HepG2 (cell line): ENCODE results near the gene PDE4D. TPM values are rescaled to one million over a fixed set of nuclear protein-coding genes. Genes with fewer than 3 reads are reported as not detected.

Experiments used
- ATAC-seq: fragments of 200-7000 bp; cut with Tn5 transposase; 3 replicates; pipeline ENCODE4 v1.9.1; 2020; ENCODE audit warnings: mild to moderate bottlenecking, moderate library complexity
- BruUV-seq: library from RNA; stranded (reverse); fragments of 400-500 nt; replicated peaks from 2 replicates; lab custom pipeline; 2021; lab: Mats Ljungman, UMichigan
- CTCF ChIA-PET: fragments of 300-600 bp; formaldehyde crosslinking; extraction: SDS; loops from one replicate; lab custom pipeline; 2021; ENCODE audit warnings: low total read pairs, inconsistent platforms, low intra/inter-chr PET ratio; lab: Yijun Ruan, JAX
- POLR2A ChIA-PET: fragments of 350-600 bp; sonication (Branson Sonifier 250); formaldehyde crosslinking; loops from one replicate; lab custom pipeline; 2020; ENCODE audit warnings: antibody characterized with exemption, inconsistent platforms; lab: Yijun Ruan, JAX
- DNase-seq: peaks from one replicate; pipeline ENCODE4 v3.0.0-alpha.2; 2015; ENCODE audit warnings: low spot score
- FAIRE-seq: peaks from 3 replicates; lab custom pipeline; 2011; peaks lifted over from hg19 to GRCh38; lab: Jason Lieb, UNC
- H2AFZ ChIP-seq: one replicate; pipeline ENCODE4 v1.6.1; 2011; ENCODE audit warnings: low read length, inconsistent platforms
- H3K27ac ChIP-seq: fragments of 300-600 bp; 3 replicates; pipeline ENCODE4 v1.8.0; 2011; ENCODE audit warnings: mixed run types, mild to moderate bottlenecking, mixed read lengths, low read length, inconsistent platforms; ENCODE audit not compliant: insufficient read depth; ENCODE audit errors: extremely low read length
- H3K27me3 ChIP-seq, 2 experiments: fragments of 200-600 bp in 1 of 2; 2 replicates in 1 of 2; 3 replicates in 1 of 2; pipeline versions ENCODE4 v1.6.0 to v1.8.0; 2011; ENCODE audit warnings: low read length in 2 of 2, mild to moderate bottlenecking in 2 of 2, moderate library complexity in 2 of 2, inconsistent platforms in 1 of 2; ENCODE audit not compliant: insufficient read depth in 2 of 2, control insufficient read depth in 1 of 2
- H3K36me3 ChIP-seq, 2 experiments: fragments of 200-600 bp in 1 of 2; replicated peaks in 1 of 2; 2 replicates in 1 of 2; 3 replicates in 1 of 2; pipeline versions ENCODE4 v1.5.1 to v1.8.0; 2011; ENCODE audit warnings: low read length in 2 of 2, inconsistent platforms in 1 of 2; ENCODE audit not compliant: insufficient read depth in 2 of 2, control insufficient read depth in 1 of 2
- H3K4me1 ChIP-seq: 2 replicates; pipeline ENCODE4 v1.5.1; 2012; ENCODE audit warnings: low read length, inconsistent platforms; ENCODE audit not compliant: insufficient read depth
- H3K4me2 ChIP-seq: 2 replicates; pipeline ENCODE4 v1.6.0; 2011; ENCODE audit warnings: low read depth, low read length, inconsistent platforms
- H3K4me3 ChIP-seq, 3 experiments: fragments of 200-600 bp in 1 of 3; sonication (generic), shearing (Covaris generic) in 1 of 3; replicated peaks in 1 of 3; 2 replicates each; pipeline ENCODE4 v1.5.1; 2011 to 2016; ENCODE audit warnings: low read length in 3 of 3, inconsistent platforms in 2 of 3, low read depth in 2 of 3, mild to moderate bottlenecking in 2 of 3, control low read depth in 1 of 3, mixed read lengths in 1 of 3; ENCODE audit not compliant: insufficient read depth in 1 of 3
- H3K79me2 ChIP-seq: one replicate; pipeline ENCODE4 v1.6.1; 2011; ENCODE audit warnings: low read length, inconsistent platforms; ENCODE audit not compliant: insufficient read depth
- H3K9ac ChIP-seq: 2 replicates; pipeline ENCODE4 v1.6.0; 2011; ENCODE audit warnings: mild to moderate bottlenecking, low read depth, low read length, inconsistent platforms; ENCODE audit not compliant: insufficient read depth
- H3K9me3 ChIP-seq: 2 replicates; pipeline ENCODE4 v1.5.1; 2012; ENCODE audit warnings: mild to moderate bottlenecking, low read length
- H4K20me1 ChIP-seq: 2 replicates; pipeline ENCODE4 v1.6.0; 2011; ENCODE audit warnings: inconsistent platforms, mild to moderate bottlenecking, low read length, moderate library complexity; ENCODE audit not compliant: insufficient read depth
- BHLHE40 ChIP-seq: IDR thresholded peaks from 2 replicates; pipeline ENCODE4 v1.6.1; 2011; ENCODE audit warnings: low read length, improper control_type of control experiment
- GATA4 ChIP-seq: sonication (generic); IDR thresholded peaks from 2 replicates; pipeline ENCODE4 v1.6.1; 2016; ENCODE audit warnings: antibody characterized with exemption, low read depth, borderline replicate concordance
- GATAD1 ChIP-seq: IDR thresholded peaks from 2 replicates; pipeline ENCODE4 v1.6.1; 2016; ENCODE audit warnings: missing genetic modification reagents, missing compliant biosample characterization
- KDM5A ChIP-seq: fragments of 200-600 bp; sonication (generic); IDR thresholded peaks from 2 replicates; pipeline ENCODE4 v1.7.0; 2018; ENCODE audit warnings: antibody characterized with exemption, mild to moderate bottlenecking, low read length, borderline replicate concordance
- YEATS2 ChIP-seq: sonication (generic); formaldehyde crosslinking; IDR thresholded peaks from 2 replicates; pipeline ENCODE4 v1.4.0; 2020; ENCODE audit warnings: missing genetic modification reagents, borderline replicate concordance
- ZNF546 ChIP-seq: sonication (generic); formaldehyde crosslinking; conservative IDR thresholded peaks from 2 replicates; pipeline ENCODE4 v1.8.1; 2023; ENCODE audit warnings: mild to moderate bottlenecking, missing genetic modification reagents
- WGBS: methylation state at CpG from one replicate; pipeline ENCODE4 v1.1.6; 2017; ENCODE audit warnings: low lambda C conversion rate; 5-methylcytosine and 5-hydroxymethylcytosine counted together
- in situ Hi-C: cut with HindIII; loops from 2 replicates; pipeline ENCODE4 v1.10.0; 2017; ENCODE audit warnings: low pct_unique_long_range_greater_than_20kb; ENCODE audit not compliant: extremely low pct_ligation_motif_present
- intact Hi-C: fragments of 100-400 bp; cut with micrococcal nuclease; formaldehyde crosslinking; loops from one replicate; pipeline ENCODE4 v1.10.0; 2022; ENCODE audit not compliant: unreplicated experiment
- polyA plus RNA-seq, 8 experiments: library from polyadenylated mRNA; depleted of rRNA in 3 of 8; stranded (reverse) in 7 of 8; unstranded in 1 of 8; fragments of >200 nt; fragmentation: Illumina TruSeq in 4 of 8; extraction: Trizol in 4 of 8; gene quantifications; 2 replicates each; pipeline versions ENCODE4 v1.2.1 to v1.2.3, GENCODE V29; 2011 to 2016; ENCODE audit warnings: low read depth in 4 of 8, missing spikeins in 1 of 8, mixed read lengths in 1 of 8; ENCODE audit not compliant: insufficient read depth in 1 of 8
- total RNA-seq, 5 experiments: library from RNA; depleted of rRNA; stranded (reverse); fragments of >200 nt; fragmentation: Illumina TruSeq; extraction: Trizol; gene quantifications; 2 replicates each; pipeline ENCODE4 v1.2.3, GENCODE V29; 2016; ENCODE audit warnings: low read depth in 1 of 5

Gene PDE4D
- total and polyA plus RNA-seq, 2 of the 13 experiments (the other 11 are each of a cell fraction or from before 2014, with no cell fraction given) = 7.0 to 12.2 TPM

GRCh38 chr5:59483971-59484472 is 409.5 kb downstream of the PDE4D start:
- no peak for FAIRE-seq
- no peaks in the 10 kb centered on the region for H3K36me3 ChIP-seq

GRCh38 chr5:59479086-59479485 is 414.4 kb downstream of the PDE4D start:
- intact Hi-C loops (no loop called here), in situ Hi-C loops (no loop called here)
- no peak for DNase-seq
- H3K4me3 ChIP-seq = no peak overlapping the region
- H2AFZ ChIP-seq = no peak overlapping the region
- H3K4me1 ChIP-seq = no peaks in the 10 kb centered on the region
- H3K9me3 ChIP-seq = no peaks in the 10 kb centered on the region
- CTCF ChIA-PET = no interaction called here
- no peaks in the 10 kb centered on the region for H3K79me2 ChIP-seq
- WGBS = 76% methylated on average over 2 of the region's 2 CpGs
- no peaks in the 10 kb centered on the region for H4K20me1 ChIP-seq
- BruUV-seq = no TSS peak
- POLR2A ChIA-PET = no interaction called here
- no peak for ATAC-seq
- H3K36me3 ChIP-seq = no peaks in the 10 kb centered on the region
- no peak overlapping the region for H3K4me2 ChIP-seq
- H3K27me3 ChIP-seq = no peaks in the 10 kb centered on the region
- FAIRE-seq = no peak
- no peak overlapping the region for H3K27ac ChIP-seq
- H3K9ac ChIP-seq = no peak overlapping the region
- TF ChIP-seq GATA4 (no peak), YEATS2 (CRISPR knock-in tag) (no peak), ZNF546 (CRISPR knock-in tag) (no peak), GATAD1 (no peak), KDM5A (no peak)
- TF ChIP-seq, all 625 proteins: peak for 0

More at GRCh38 chr5:59483971-59484472, 409.5 kb downstream of the PDE4D start:
- Histone ChIP-seq H3K9ac (no peak overlapping the region), H3K4me3 (no peak overlapping the region), H3K4me1 (no peaks in the 10 kb centered on the region), H3K27ac (no peak overlapping the region), H3K4me2 (no peak overlapping the region), H3K27me3 (no peaks in the 10 kb centered on the region), H2AFZ (no peak overlapping the region), H3K9me3 (no peaks in the 10 kb centered on the region), H4K20me1 (no peaks in the 10 kb centered on the region), H3K79me2 (no peaks in the 10 kb centered on the region)
- intact Hi-C loops = no loop called here
- ChIA-PET POLR2A (no interaction called here), CTCF (no interaction called here)
- BruUV-seq = no TSS peak
- in situ Hi-C loops = no loop called here
- ATAC-seq (no peak), DNase-seq (no peak)
- TF ChIP-seq BHLHE40 = no peak
